ENCODE results near the gene SCUBE3. TPM values are rescaled to one million over a fixed set of nuclear protein-coding genes. Genes with fewer than 3 reads are reported as not detected.

Gene SCUBE3
- total RNA-seq, 2 donors from 2014 or later: 0.12 to 0.59 TPM

DNA sequence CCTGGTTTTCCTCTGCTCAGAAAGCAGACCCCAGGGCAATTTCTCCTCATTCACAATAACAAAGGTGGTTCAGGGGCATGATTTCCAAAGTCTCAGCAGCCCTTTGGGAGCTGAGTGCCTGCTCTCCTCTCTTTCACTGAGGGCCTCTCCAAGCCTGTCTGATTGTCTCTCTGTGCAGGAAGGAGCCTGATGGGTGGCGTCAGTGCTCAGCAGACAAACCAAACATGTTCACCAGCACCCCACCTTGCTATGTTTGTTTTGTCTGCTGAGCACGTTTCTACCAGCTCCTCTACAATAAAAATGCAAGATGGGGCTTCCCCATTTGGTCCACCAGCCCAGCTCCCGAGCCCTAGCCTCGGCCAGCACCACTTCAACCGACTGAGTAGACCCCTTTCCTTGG is 47.2 kb upstream of the SCUBE3 start:
- TF ChIP-seq, protein P1, sequence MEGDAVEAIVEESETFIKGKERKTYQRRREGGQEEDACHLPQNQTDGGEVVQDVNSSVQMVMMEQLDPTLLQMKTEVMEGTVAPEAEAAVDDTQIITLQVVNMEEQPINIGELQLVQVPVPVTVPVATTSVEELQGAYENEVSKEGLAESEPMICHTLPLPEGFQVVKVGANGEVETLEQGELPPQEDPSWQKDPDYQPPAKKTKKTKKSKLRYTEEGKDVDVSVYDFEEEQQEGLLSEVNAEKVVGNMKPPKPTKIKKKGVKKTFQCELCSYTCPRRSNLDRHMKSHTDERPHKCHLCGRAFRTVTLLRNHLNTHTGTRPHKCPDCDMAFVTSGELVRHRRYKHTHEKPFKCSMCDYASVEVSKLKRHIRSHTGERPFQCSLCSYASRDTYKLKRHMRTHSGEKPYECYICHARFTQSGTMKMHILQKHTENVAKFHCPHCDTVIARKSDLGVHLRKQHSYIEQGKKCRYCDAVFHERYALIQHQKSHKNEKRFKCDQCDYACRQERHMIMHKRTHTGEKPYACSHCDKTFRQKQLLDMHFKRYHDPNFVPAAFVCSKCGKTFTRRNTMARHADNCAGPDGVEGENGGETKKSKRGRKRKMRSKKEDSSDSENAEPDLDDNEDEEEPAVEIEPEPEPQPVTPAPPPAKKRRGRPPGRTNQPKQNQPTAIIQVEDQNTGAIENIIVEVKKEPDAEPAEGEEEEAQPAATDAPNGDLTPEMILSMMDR (IDR thresholded peaks at IDR 0.05): no peak
- Histone ChIP-seq H3K4me3 (no peak overlapping the region), H3K27ac (no peak overlapping the region), H3K4me1 (peaks cover 0 to 11% of the 10 kb centered on the region in 2 donors), H3K27me3 (no peaks in the 10 kb centered on the region), H3K9me3 (no peaks in the 10 kb centered on the region), H3K36me3 (no peaks in the 10 kb centered on the region)
- DNase-seq (ENCODE audit: low spot score): no peak

DNA sequence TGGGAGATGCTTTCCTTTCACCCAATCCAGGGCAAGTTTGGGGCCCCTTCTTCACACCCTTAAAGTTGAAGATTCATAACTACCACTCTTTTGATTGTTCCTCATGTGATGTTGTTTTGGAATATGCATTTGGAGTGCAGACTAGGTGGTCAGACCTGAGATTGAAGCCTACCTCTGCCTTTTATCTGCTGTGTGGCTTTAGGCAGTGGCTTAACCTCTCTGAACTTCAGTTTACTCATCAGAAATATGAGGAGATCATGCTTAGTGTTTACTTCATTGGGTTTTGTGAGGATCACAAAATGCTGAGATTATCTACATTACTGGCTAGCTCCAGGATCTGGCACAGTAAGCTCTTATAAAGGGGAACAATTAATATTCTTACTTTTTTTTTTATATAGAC is 46.3 kb upstream of the SCUBE3 start:
- TF ChIP-seq, protein P1 (IDR thresholded peaks at IDR 0.05): no peak

DNA sequence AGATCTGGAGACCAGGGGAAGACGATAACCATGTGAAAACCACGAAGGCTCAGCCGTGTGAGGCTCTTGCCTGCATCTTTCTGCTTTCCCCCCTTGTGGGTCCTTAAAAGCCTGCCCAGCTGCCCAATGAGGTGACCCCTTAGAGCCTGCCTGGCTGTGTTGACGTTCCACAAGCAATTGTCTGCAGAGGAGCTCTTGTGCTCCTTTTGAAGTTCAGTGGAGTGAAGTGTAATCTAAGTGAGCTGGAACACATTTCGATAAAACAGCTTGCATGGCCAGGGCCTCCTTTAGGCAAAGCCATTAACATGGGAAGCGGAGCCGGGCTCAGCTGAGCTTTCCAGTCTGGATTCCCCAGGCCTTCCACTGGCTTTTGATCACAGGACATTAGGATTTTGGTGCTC is 45.3 kb upstream of the SCUBE3 start:
- no peak overlapping the region for H3K27ac ChIP-seq
- TF ChIP-seq, protein P1 (IDR thresholded peaks at IDR 0.05): no peak
- H3K27me3 ChIP-seq: no peaks in the 10 kb centered on the region
- no peaks in the 10 kb centered on the region for H3K9me3 ChIP-seq
- no peak for DNase-seq (ENCODE audit: low spot score)
- no peak overlapping the region for H3K4me3 ChIP-seq
- H3K4me1 ChIP-seq: no peaks in the 10 kb centered on the region
- H3K36me3 ChIP-seq: no peaks in the 10 kb centered on the region

More for the DNA sequence above, 46.3 kb upstream of the SCUBE3 start:
- H3K4me1 ChIP-seq: peaks cover 0 to 3% of the 10 kb centered on the region in 2 donors
- no peak overlapping the region for H3K27ac ChIP-seq
- H3K36me3 ChIP-seq: no peaks in the 10 kb centered on the region
- no peaks in the 10 kb centered on the region for H3K9me3 ChIP-seq
- no peak overlapping the region for H3K4me3 ChIP-seq
- no peaks in the 10 kb centered on the region for H3K27me3 ChIP-seq
- DNase-seq (ENCODE audit: low spot score): no peak

DNA sequence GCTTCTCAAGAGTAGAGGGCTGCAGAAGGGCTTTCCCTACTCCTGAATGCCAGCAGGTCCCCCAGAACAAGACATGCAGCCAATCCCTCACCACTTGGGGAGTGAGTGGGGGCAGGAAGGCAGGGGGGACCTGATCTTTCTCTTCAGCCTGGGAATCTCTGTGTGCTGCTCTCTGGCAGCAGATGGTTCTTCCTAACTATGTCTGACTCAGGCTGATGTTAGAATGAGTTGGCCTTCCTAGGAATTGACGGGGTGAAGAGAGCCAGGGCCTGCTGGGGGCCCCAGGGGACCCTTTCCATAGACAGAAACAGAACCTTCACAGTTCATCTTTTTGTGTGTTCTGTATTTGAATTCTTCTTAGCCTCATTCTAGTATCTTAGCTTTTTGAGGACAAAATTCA is 43.6 kb upstream of the SCUBE3 start:
- H3K27me3 ChIP-seq: no peaks in the 10 kb centered on the region
- no peaks in the 10 kb centered on the region for H3K36me3 ChIP-seq
- no peak overlapping the region for H3K27ac ChIP-seq
- TF ChIP-seq, protein P1 (IDR thresholded peaks at IDR 0.05): no peak
- DNase-seq (ENCODE audit: low spot score): no peak
- no peaks in the 10 kb centered on the region for H3K9me3 ChIP-seq
- no peaks in the 10 kb centered on the region for H3K4me1 ChIP-seq
- no peak overlapping the region for H3K4me3 ChIP-seq

DNA sequence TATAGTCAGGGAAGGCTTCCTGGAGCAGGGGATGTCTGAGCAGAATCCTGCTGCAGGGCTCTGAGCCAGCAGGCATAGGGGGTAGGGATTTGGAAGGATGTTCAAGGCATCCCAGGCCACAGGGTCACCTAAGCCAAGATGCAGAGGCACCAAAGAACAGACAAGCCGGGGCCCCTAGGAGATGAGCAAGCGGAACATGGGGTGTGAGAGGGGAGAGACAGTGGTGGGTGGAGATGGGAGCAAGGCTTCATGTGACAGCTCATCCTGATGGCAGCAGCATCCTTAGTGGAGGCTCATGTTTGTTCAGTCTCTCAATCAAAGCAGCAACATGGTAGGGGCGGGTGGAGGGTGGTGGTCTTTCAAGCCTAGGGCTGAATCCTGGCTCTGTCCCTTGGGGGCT is 42.9 kb upstream of the SCUBE3 start:
- Histone ChIP-seq H3K27me3 (no peaks in the 10 kb centered on the region), H3K9me3 (no peaks in the 10 kb centered on the region), H3K4me1 (no peaks in the 10 kb centered on the region), H3K4me3 (no peak overlapping the region), H3K36me3 (no peaks in the 10 kb centered on the region), H3K27ac (no peak overlapping the region)
- DNase-seq (ENCODE audit: low spot score): no peak
- TF ChIP-seq, protein P1 (IDR thresholded peaks at IDR 0.05): no peak

DNA sequence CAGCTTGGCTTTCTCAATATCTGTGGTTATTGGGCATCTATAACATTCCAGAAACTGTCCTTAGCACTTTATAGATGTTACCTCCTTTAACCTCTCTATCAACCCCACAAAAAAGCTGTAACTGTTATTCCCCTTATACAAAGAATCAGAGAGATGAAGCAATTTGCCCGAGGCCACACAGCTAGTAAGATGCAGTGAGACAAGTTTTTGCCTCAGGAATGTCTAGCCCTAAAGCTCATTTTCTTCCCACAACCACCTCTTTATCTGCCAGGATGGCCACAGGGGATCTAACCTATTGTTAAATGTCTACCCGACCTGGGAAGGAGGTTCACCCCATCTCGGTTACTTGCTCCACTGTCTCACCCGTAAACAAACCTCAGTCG is 40.7 kb upstream of the SCUBE3 start:
- H3K36me3 ChIP-seq: no peaks in the 10 kb centered on the region
- TF ChIP-seq, protein P1 (IDR thresholded peaks at IDR 0.05): no peak
- no peak for DNase-seq (ENCODE audit: low spot score)
- no peak overlapping the region for H3K4me3 ChIP-seq
- H3K27me3 ChIP-seq: no peaks in the 10 kb centered on the region
- H3K9me3 ChIP-seq: no peaks in the 10 kb centered on the region
- no peaks in the 10 kb centered on the region for H3K4me1 ChIP-seq
- no peak overlapping the region for H3K27ac ChIP-seq
